Measurements from ENCODE around the gene PSMD7. TPM values are rescaled to one million over a fixed set of nuclear protein-coding genes. Genes with fewer than 3 reads are reported as not detected.

PSMD7 gene
- total and polyA plus RNA-seq, 10 of the 15 experiments (the other 5 are each of a cell fraction or from before 2014, with no cell fraction given) = 64.3 to 199 (median 100) TPM

GRCh38 chr16:74275031-74275636, 21.5 kb upstream of the PSMD7 start:
- H3K36me3 ChIP-seq (ENCODE audit: control insufficient read depth in 2 of 2, insufficient read depth in 2 of 2, low read length in 1 of 2) = no peaks in the 10 kb centered on the region; a peak in 1 of 4 replicates
- CTCF ChIA-PET = interaction anchor here (0.6 to 3.2 kb wide), 14 partner anchors 8 to 1617 kb away, joined by 3 to 18 read pairs (median 4); no protein-coding TSS in a partner anchor
- RAD21 ChIA-PET (ENCODE audit: unreplicated experiment) = interaction anchor here (0.6 to 3.2 kb wide), 3 partner anchors 211 to 240 kb away, joined by 3 to 20 read pairs (median 4); no protein-coding TSS in a partner anchor
- WGBS (ENCODE audit: insufficient coverage, insufficient replicate concordance, low lambda C conversion rate, missing lambda C conversion rate) = 0% methylated on average over 2 of the region's 2 CpGs
- no peak overlapping the region for H3K4me3 ChIP-seq
- H3K9me3 ChIP-seq (replicated peaks; ENCODE audit: control insufficient read depth, insufficient read depth, low read length) = no peaks in the 10 kb centered on the region
- ATAC-seq = no peak
- in situ Hi-C loops (cut with MboI) (no loop called here), intact Hi-C loops (cut with micrococcal nuclease; ENCODE audit: unreplicated experiment) (loop anchor here (10.0 kb wide), 1 partner anchor 210 kb away; no protein-coding TSS in a partner anchor)
- SMC1A ChIA-PET (ENCODE audit: uncharacterized antibody, unreplicated experiment) = interaction anchor here (0.8 to 1.4 kb wide), 5 partner anchors 18 to 561 kb away, joined by 3 to 5 read pairs (median 3); no protein-coding TSS in a partner anchor
- no TSS peak for BruUV-seq (replicated peaks)
- H4K20me1 ChIP-seq (ENCODE audit: control insufficient read depth, insufficient read depth) = no peaks in the 10 kb centered on the region
- no peaks in the 10 kb centered on the region for H3K27me3 ChIP-seq (replicated peaks in 1 of 2; ENCODE audit: control insufficient read depth in 2 of 2, insufficient read depth in 2 of 2, low read length in 1 of 2)
- no peak overlapping the region for H3K9ac ChIP-seq (ENCODE audit: control insufficient read depth, insufficient read depth, low read length)
- H2AFZ ChIP-seq (ENCODE audit: control insufficient read depth, low read depth, low read length) = no peak overlapping the region
- TF ChIP-seq SMAD1 (IDR thresholded peaks at IDR 0.05; ENCODE audit: low read depth, partially characterized antibody) (no peak), SMC3 (IDR thresholded peaks at IDR 0.05; ENCODE audit: borderline replicate concordance, low read length) (peak; percentile 28; the same call in 1 of the 2 replicates), CTCF (IDR thresholded peaks at IDR 0.05 in 2 of 3, conservative IDR thresholded peaks at IDR 0.05 in 1 of 3; ENCODE audit: control insufficient read depth in 2 of 3, extremely low read depth in 1 of 3, insufficient read depth in 1 of 3, low read depth in 3 of 3, low read length in 3 of 3) (peak; percentile 22 to 50 (median 28); a peak in 4 of 6 replicates), IKZF2 (IDR thresholded peaks at IDR 0.05) (no peak), GATAD2B (conservative IDR thresholded peaks at IDR 0.05; ENCODE audit: low read depth) (no peak), RAD21 (IDR thresholded peaks at IDR 0.05; ENCODE audit: insufficient read depth, low read depth, low read length) (peak; percentile 63), NBN (IDR thresholded peaks at IDR 0.05) (no peak)
- no peaks in the 10 kb centered on the region for H3K4me1 ChIP-seq (ENCODE audit: control insufficient read depth, insufficient read depth, low read length)
- no peak for DNase-seq (ENCODE audit: low read depth, low spot score)
- no peak overlapping the region for H3K27ac ChIP-seq (ENCODE audit: control insufficient read depth, insufficient read depth)
- no peak overlapping the region for H3K4me2 ChIP-seq (ENCODE audit: control insufficient read depth, insufficient read depth)
- POLR2A ChIA-PET = no interaction called here
- no peaks in the 10 kb centered on the region for H3K79me2 ChIP-seq (ENCODE audit: control insufficient read depth, insufficient read depth, low read length)
- FAIRE-seq = peak; percentile 27
